ENCODE data around the gene TMPRSS3.

The TMPRSS3 gene

GRCh38 chr21:42440187-42440792 is 44.4 kb upstream of the TMPRSS3 start:
- Histone ChIP-seq H3K27me3 (ENCODE audit: control insufficient read depth, low read length) (peaks cover 3% of the 10 kb centered on the region; the same call in 1 of the 2 replicates), H3K4me3 (ENCODE audit: low read length) (no peak overlapping the region), H3K9me2 (replicated peaks; ENCODE audit: control insufficient read depth, low read length) (no peaks in the 10 kb centered on the region), H3K4me1 (ENCODE audit: control insufficient read depth, low read length) (no peaks in the 10 kb centered on the region), H3K4me2 (ENCODE audit: low read length) (no peak overlapping the region), H3K9me3 (ENCODE audit: control insufficient read depth, insufficient read depth, low read length) (no peaks in the 10 kb centered on the region), H3K36me3 (ENCODE audit: control insufficient read depth, low read length) (no peaks in the 10 kb centered on the region), H3F3A (ENCODE audit: control insufficient read depth, insufficient read depth) (no peaks in the 10 kb centered on the region), H3K79me2 (ENCODE audit: control insufficient read depth, low read length) (no peaks in the 10 kb centered on the region), H4K20me1 (ENCODE audit: control insufficient read depth, insufficient read depth, low read depth, low read length) (no peaks in the 10 kb centered on the region), H3K27ac (ENCODE audit: low read depth, low read length) (no peak overlapping the region)
- no peak for TF ChIP-seq EZH2phosphoT487 (IDR thresholded peaks at IDR 0.05; ENCODE audit: borderline replicate concordance, low read length)
- TF ChIP-seq CTCF (IDR thresholded peaks at IDR 0.05; ENCODE audit: low read depth, low read length, poor library complexity, severe bottlenecking) = no peak

- TF ChIP-seq CTCF (IDR thresholded peaks at IDR 0.05; ENCODE audit: low read depth, low read length, poor library complexity, severe bottlenecking) (no peak), EZH2phosphoT487 (IDR thresholded peaks at IDR 0.05; ENCODE audit: borderline replicate concordance, low read length) (no peak)
These were observed 43.7 kb upstream of the TMPRSS3 start for GRCh38 chr21:42439284-42440186.

GRCh38 chr21:42438316-42439205 is 42.7 kb upstream of the TMPRSS3 start:
- no peak overlapping the region for H3K27ac ChIP-seq (ENCODE audit: low read depth, low read length)
- no peak overlapping the region for H3K4me2 ChIP-seq (ENCODE audit: low read length)
- H3K36me3 ChIP-seq (ENCODE audit: control insufficient read depth, low read length) = no peaks in the 10 kb centered on the region
- no peaks in the 10 kb centered on the region for H3K79me2 ChIP-seq (ENCODE audit: control insufficient read depth, low read length)
- TF ChIP-seq CTCF (IDR thresholded peaks at IDR 0.05; ENCODE audit: low read depth, low read length, poor library complexity, severe bottlenecking) = no peak
- TF ChIP-seq EZH2phosphoT487 (IDR thresholded peaks at IDR 0.05; ENCODE audit: borderline replicate concordance, low read length) = no peak
- H3K9me2 ChIP-seq (replicated peaks; ENCODE audit: control insufficient read depth, low read length) = no peaks in the 10 kb centered on the region
- H3F3A ChIP-seq (ENCODE audit: control insufficient read depth, insufficient read depth) = no peaks in the 10 kb centered on the region
- H3K9me3 ChIP-seq (ENCODE audit: control insufficient read depth, insufficient read depth, low read length) = no peaks in the 10 kb centered on the region
- H3K4me3 ChIP-seq (ENCODE audit: low read length) = no peak overlapping the region
- no peaks in the 10 kb centered on the region for H4K20me1 ChIP-seq (ENCODE audit: control insufficient read depth, insufficient read depth, low read depth, low read length)
- H3K4me1 ChIP-seq (ENCODE audit: control insufficient read depth, low read length) = no peaks in the 10 kb centered on the region
- H3K27me3 ChIP-seq (ENCODE audit: control insufficient read depth, low read length) = peaks cover 13% of the 10 kb centered on the region

More at GRCh38 chr21:42439284-42440186, 43.7 kb upstream of the TMPRSS3 start:
- Histone ChIP-seq H3K4me3 (ENCODE audit: low read length) (no peak overlapping the region), H3K79me2 (ENCODE audit: control insufficient read depth, low read length) (no peaks in the 10 kb centered on the region), H3F3A (ENCODE audit: control insufficient read depth, insufficient read depth) (no peaks in the 10 kb centered on the region), H3K27me3 (ENCODE audit: control insufficient read depth, low read length) (peaks cover 10% of the 10 kb centered on the region), H3K4me2 (ENCODE audit: low read length) (no peak overlapping the region), H3K4me1 (ENCODE audit: control insufficient read depth, low read length) (no peaks in the 10 kb centered on the region), H3K36me3 (ENCODE audit: control insufficient read depth, low read length) (no peaks in the 10 kb centered on the region), H4K20me1 (ENCODE audit: control insufficient read depth, insufficient read depth, low read depth, low read length) (no peaks in the 10 kb centered on the region), H3K9me3 (ENCODE audit: control insufficient read depth, insufficient read depth, low read length) (no peaks in the 10 kb centered on the region), H3K9me2 (replicated peaks; ENCODE audit: control insufficient read depth, low read length) (no peaks in the 10 kb centered on the region), H3K27ac (ENCODE audit: low read depth, low read length) (no peak overlapping the region)
